D721Med (cell line): Measurements from ENCODE around the gene PIP5K1A.
A peak's percentile ranks its signal among the peaks of the same experiment; 100 is the strongest.
"Not testable (repeated sequence)": the region's sequence is repeated elsewhere in the genome, so short reads cannot be mapped to it uniquely, and the experiment has no call there.

ENCODE experiments used
- DNase-seq: peaks from one replicate; pipeline ENCODE4 v3.0.0; 2011; ENCODE audit warnings: low spot score; ENCODE audit not compliant: insufficient read length
- FAIRE-seq: peaks from 2 replicates; lab custom pipeline; 2011; peaks lifted over from hg19 to GRCh38; lab: Jason Lieb, UNC
- CTCF ChIP-seq: IDR thresholded peaks from 2 replicates; pipeline ENCODE4 v1.5.1; 2012; ENCODE audit warnings: mild to moderate bottlenecking, control low read depth; ENCODE audit not compliant: insufficient read depth; ENCODE audit errors: missing control alignments

Gene PIP5K1A

GRCh38 chr1:151192047-151192446 is 6.3 kb upstream of the PIP5K1A start:
- FAIRE-seq: no peak
- TF ChIP-seq CTCF: no peak

GRCh38 chr1:151193304-151193703 is 5.0 kb upstream of the PIP5K1A start:
- FAIRE-seq: no peak
- TF ChIP-seq CTCF: no peak

More at GRCh38 chr1:151192047-151192446, 6.3 kb upstream of the PIP5K1A start:
- DNase-seq: no peak

GRCh38 chr1:151193856-151194255 is 4.5 kb upstream of the PIP5K1A start:
- no peak for TF ChIP-seq CTCF
- FAIRE-seq (no peak), DNase-seq (no peak)

More at GRCh38 chr1:151193304-151193703, 5.0 kb upstream of the PIP5K1A start:
- DNase-seq: no peak

- DNase-seq, FAIRE-seq: not testable (repeated sequence)
These were observed 3.3 kb upstream of the PIP5K1A start for GRCh38 chr1:151194894-151195594.

GRCh38 chr1:151196292-151196800 is 2.0 kb upstream of the PIP5K1A start:
- no peak for FAIRE-seq
- TF ChIP-seq CTCF: peak; percentile 84
- DNase-seq: no peak

GRCh38 chr1:151197863-151198253 is 494 bp upstream of the PIP5K1A start:
- FAIRE-seq (no peak), DNase-seq (no peak)
- TF ChIP-seq CTCF: no peak

- FAIRE-seq (no peak), DNase-seq (no peak)
- TF ChIP-seq CTCF: no peak
These were observed 1.7 kb downstream of the PIP5K1A start for GRCh38 chr1:151199873-151200581.

- FAIRE-seq, DNase-seq: not testable (repeated sequence)
These were observed 7.1 kb downstream of the PIP5K1A start for GRCh38 chr1:151205381-151205965.
